ENCODE measurements around the gene MAST4.
"Not testable (repeated sequence)": the region's sequence is repeated elsewhere in the genome, so short reads cannot be mapped to it uniquely, and the experiment has no call there.

Gene MAST4

GRCh38 chr5:67163231-67163756 is 567.1 kb downstream of the MAST4 start:
- no peaks in the 10 kb centered on the region for H3K9me3 ChIP-seq (ENCODE audit: low read depth, low read length)
- no peak overlapping the region for H3K4me3 ChIP-seq
- TF ChIP-seq FOXP2 (optimal IDR thresholded peaks at IDR 0.05; ENCODE audit: control extremely low read depth, extremely low read length, insufficient read depth) (no peak), EZH2 (IDR thresholded peaks at IDR 0.05) (no peak)
- no peaks in the 10 kb centered on the region for H3K36me3 ChIP-seq (ENCODE audit: insufficient read depth, low read length)
- H3K27ac ChIP-seq, result no peak overlapping the region
- H3K9ac ChIP-seq (ENCODE audit: insufficient read length), result no peak overlapping the region
- DNase-seq (ENCODE audit: low read depth, low spot score), result no peak

DNA sequence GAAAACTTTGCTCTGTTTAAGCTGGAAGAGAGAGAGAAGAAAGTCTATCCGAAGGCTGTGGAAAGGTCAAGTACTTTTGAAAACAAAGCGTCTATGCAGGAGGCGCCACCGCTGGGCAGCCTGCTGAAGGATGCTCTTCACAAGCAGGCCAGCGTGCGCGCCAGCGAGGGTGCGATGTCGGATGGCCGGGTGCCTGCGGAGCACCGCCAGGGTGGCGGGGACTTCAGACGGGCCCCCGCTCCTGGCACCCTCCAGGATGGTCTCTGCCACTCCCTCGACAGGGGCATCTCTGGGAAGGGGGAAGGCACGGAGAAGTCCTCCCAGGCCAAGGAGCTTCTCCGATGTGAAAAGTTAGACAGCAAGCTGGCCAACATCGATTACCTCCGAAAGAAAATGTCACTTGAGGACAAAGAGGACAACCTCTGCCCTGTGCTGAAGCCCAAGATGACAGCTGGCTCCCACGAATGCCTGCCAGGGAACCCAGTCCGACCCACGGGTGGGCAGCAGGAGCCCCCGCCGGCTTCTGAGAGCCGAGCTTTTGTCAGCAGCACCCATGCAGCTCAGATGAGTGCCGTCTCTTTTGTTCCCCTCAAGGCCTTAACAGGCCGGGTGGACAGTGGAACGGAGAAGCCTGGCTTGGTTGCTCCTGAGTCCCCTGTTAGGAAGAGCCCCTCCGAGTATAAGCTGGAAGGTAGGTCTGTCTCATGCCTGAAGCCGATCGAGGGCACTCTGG is 567.8 kb downstream of the MAST4 start:
- H3K4me3 ChIP-seq, result no peak overlapping the region
- no peak overlapping the region for H3K9ac ChIP-seq (ENCODE audit: insufficient read length)
- no peak for TF ChIP-seq EZH2 (IDR thresholded peaks at IDR 0.05)
- TF ChIP-seq POLR2AphosphoS5 (IDR thresholded peaks at IDR 0.05; ENCODE audit: borderline replicate concordance, low read depth, low read length), result no peak
- no peak for TF ChIP-seq FOXP2 (optimal IDR thresholded peaks at IDR 0.05; ENCODE audit: control extremely low read depth, extremely low read length, insufficient read depth)
- H3K27ac ChIP-seq, result no peak overlapping the region
- no peaks in the 10 kb centered on the region for H3K9me3 ChIP-seq (ENCODE audit: low read depth, low read length)
- no peaks in the 10 kb centered on the region for H3K36me3 ChIP-seq (ENCODE audit: insufficient read depth, low read length)
- no peak for DNase-seq (ENCODE audit: low read depth, low spot score)

- Histone ChIP-seq H3K4me3 (no peak overlapping the region), H3K27ac (no peak overlapping the region), H3K9ac (ENCODE audit: insufficient read length) (no peak overlapping the region), H3K36me3 (ENCODE audit: insufficient read depth, low read length) (no peaks in the 10 kb centered on the region), H3K9me3 (ENCODE audit: low read depth, low read length) (no peaks in the 10 kb centered on the region)
- DNase-seq (ENCODE audit: low read depth, low spot score), result no peak
- no peak for TF ChIP-seq FOXP2 (optimal IDR thresholded peaks at IDR 0.05; ENCODE audit: control extremely low read depth, extremely low read length, insufficient read depth)
- TF ChIP-seq POLR2AphosphoS5 (IDR thresholded peaks at IDR 0.05; ENCODE audit: borderline replicate concordance, low read depth, low read length), result no peak
- TF ChIP-seq EZH2 (IDR thresholded peaks at IDR 0.05), result no peak
Measured at GRCh38 chr5:67164856-67165525, 568.8 kb downstream of the MAST4 start.

- Histone ChIP-seq H3K4me3 (no peak overlapping the region), H3K27ac (no peak overlapping the region), H3K9me3 (ENCODE audit: low read depth, low read length) (no peaks in the 10 kb centered on the region), H3K9ac (ENCODE audit: insufficient read length) (no peak overlapping the region), H3K36me3 (ENCODE audit: insufficient read depth, low read length) (no peaks in the 10 kb centered on the region)
- DNase-seq (ENCODE audit: low read depth, low spot score), result no peak
- no peak for TF ChIP-seq EZH2 (IDR thresholded peaks at IDR 0.05)
- no peak for TF ChIP-seq FOXP2 (optimal IDR thresholded peaks at IDR 0.05; ENCODE audit: control extremely low read depth, extremely low read length, insufficient read depth)
- no peak for TF ChIP-seq POLR2AphosphoS5 (IDR thresholded peaks at IDR 0.05; ENCODE audit: borderline replicate concordance, low read depth, low read length)
Measured at GRCh38 chr5:67165526-67166459, 569.6 kb downstream of the MAST4 start.

DNA sequence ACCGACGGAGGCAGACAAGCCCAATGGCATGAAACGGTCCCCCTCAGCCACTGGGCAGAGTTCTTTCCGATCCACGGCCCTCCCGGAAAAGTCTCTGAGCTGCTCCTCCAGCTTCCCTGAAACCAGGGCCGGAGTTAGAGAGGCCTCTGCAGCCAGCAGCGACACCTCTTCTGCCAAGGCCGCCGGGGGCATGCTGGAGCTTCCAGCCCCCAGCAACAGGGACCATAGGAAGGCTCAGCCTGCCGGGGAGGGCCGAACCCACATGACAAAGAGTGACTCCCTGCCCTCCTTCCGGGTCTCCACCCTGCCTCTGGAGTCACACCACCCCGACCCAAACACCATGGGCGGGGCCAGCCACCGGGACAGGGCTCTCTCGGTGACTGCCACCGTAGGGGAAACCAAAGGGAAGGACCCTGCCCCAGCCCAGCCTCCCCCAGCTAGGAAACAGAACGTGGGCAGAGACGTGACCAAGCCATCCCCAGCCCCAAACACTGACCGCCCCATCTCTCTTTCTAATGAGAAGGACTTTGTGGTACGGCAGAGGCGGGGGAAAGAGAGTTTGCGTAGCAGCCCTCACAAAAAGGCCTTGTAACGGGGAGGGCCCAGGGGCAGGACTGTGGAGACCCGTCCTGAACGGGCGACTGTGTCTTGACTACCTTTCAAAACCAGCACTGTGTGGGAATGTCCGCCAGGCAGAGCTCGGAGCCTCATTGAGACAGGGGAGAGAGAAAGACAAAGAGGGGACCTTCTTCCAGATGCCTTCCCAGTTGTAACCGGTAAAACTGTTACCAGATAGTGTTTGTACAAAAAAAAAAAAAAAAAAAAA is 570.5 kb downstream of the MAST4 start:
- no peaks in the 10 kb centered on the region for H3K36me3 ChIP-seq (ENCODE audit: insufficient read depth, low read length)
- no peak overlapping the region for H3K9ac ChIP-seq (ENCODE audit: insufficient read length)
- TF ChIP-seq EZH2 (IDR thresholded peaks at IDR 0.05), result no peak
- TF ChIP-seq POLR2AphosphoS5 (IDR thresholded peaks at IDR 0.05; ENCODE audit: borderline replicate concordance, low read depth, low read length), result no peak
- TF ChIP-seq FOXP2 (optimal IDR thresholded peaks at IDR 0.05; ENCODE audit: control extremely low read depth, extremely low read length, insufficient read depth), result no peak
- no peak overlapping the region for H3K4me3 ChIP-seq
- H3K27ac ChIP-seq, result no peak overlapping the region
- DNase-seq (ENCODE audit: low read depth, low spot score), result no peak
- H3K9me3 ChIP-seq (ENCODE audit: low read depth, low read length), result no peaks in the 10 kb centered on the region

- Histone ChIP-seq H3K36me3 (ENCODE audit: insufficient read depth, low read length) (no peaks in the 10 kb centered on the region), H3K9me3 (ENCODE audit: low read depth, low read length) (no peaks in the 10 kb centered on the region), H3K9ac (ENCODE audit: insufficient read length) (no peak overlapping the region), H3K27ac (no peak overlapping the region), H3K4me3 (no peak overlapping the region)
- no peak for TF ChIP-seq EZH2 (IDR thresholded peaks at IDR 0.05)
- TF ChIP-seq FOXP2 (optimal IDR thresholded peaks at IDR 0.05; ENCODE audit: control extremely low read depth, extremely low read length, insufficient read depth), result no peak
- no peak for TF ChIP-seq POLR2AphosphoS5 (IDR thresholded peaks at IDR 0.05; ENCODE audit: borderline replicate concordance, low read depth, low read length)
- DNase-seq (ENCODE audit: low read depth, low spot score), result no peak
Measured at GRCh38 chr5:67168069-67168468, 571.9 kb downstream of the MAST4 start.

GRCh38 chr5:67170767-67171166 is 574.6 kb downstream of the MAST4 start:
- Histone ChIP-seq H3K4me3 (no peak overlapping the region), H3K9me3 (ENCODE audit: low read depth, low read length) (no peaks in the 10 kb centered on the region), H3K36me3 (ENCODE audit: insufficient read depth, low read length) (no peaks in the 10 kb centered on the region), H3K27ac (no peak overlapping the region), H3K9ac (ENCODE audit: insufficient read length) (no peak overlapping the region)
- no peak for DNase-seq (ENCODE audit: low read depth, low spot score)
- TF ChIP-seq POLR2AphosphoS5 (IDR thresholded peaks at IDR 0.05; ENCODE audit: borderline replicate concordance, low read depth, low read length) (no peak), FOXP2 (optimal IDR thresholded peaks at IDR 0.05; ENCODE audit: control extremely low read depth, extremely low read length, insufficient read depth) (no peak), EZH2 (IDR thresholded peaks at IDR 0.05) (no peak)

- not testable (repeated sequence) for H3K4me3 ChIP-seq
Measured at GRCh38 chr5:67173351-67173750, 577.2 kb downstream of the MAST4 start.

More at GRCh38 chr5:67173351-67173750, 577.2 kb downstream of the MAST4 start:
- not testable (repeated sequence) for DNase-seq (ENCODE audit: low read depth, low spot score); H3K9ac ChIP-seq (ENCODE audit: insufficient read length); H3K9me3 ChIP-seq (ENCODE audit: low read depth, low read length); H3K27ac ChIP-seq; H3K36me3 ChIP-seq (ENCODE audit: insufficient read depth, low read length)

Data from SK-N-MC (cell line).